Neutrophil (primary cell): ENCODE data around the gene B3GALT6.

Experiments used
- H3K27ac ChIP-seq: fragments of 200-600 bp; sonication (generic); 2 replicates; pipeline ENCODE4 v1.5.1; 2016; ENCODE audit warnings: mild to moderate bottlenecking, moderate library complexity
- H3K27me3 ChIP-seq: fragments of 200-600 bp; sonication (generic); 2 replicates; pipeline ENCODE4 v1.6.0; 2016; ENCODE audit warnings: mild to moderate bottlenecking
- H3K36me3 ChIP-seq: fragments of 200-600 bp; sonication (generic); 2 replicates; pipeline ENCODE4 v1.5.1; 2017
- H3K4me1 ChIP-seq, 2 experiments: fragments of 200-600 bp in 1 of 2; sonication (generic) in 1 of 2; 1 replicate in 1 of 2; 2 replicates in 1 of 2; pipeline versions ENCODE4 v1.5.1 to v1.6.1; 2013 to 2016; ENCODE audit warnings: low read depth in 1 of 2, low read length in 1 of 2, mild to moderate bottlenecking in 1 of 2, moderate library complexity in 1 of 2; ENCODE audit not compliant: control insufficient read depth in 1 of 2, insufficient read depth in 1 of 2
- H3K4me3 ChIP-seq, 2 experiments: fragments of 200-600 bp in 1 of 2; sonication (generic) in 1 of 2; 1 replicate in 1 of 2; 2 replicates in 1 of 2; pipeline ENCODE4 v1.5.1; 2013 to 2016; ENCODE audit warnings: low read depth in 1 of 2, low read length in 1 of 2, mild to moderate bottlenecking in 1 of 2, moderate library complexity in 1 of 2
- H3K9me3 ChIP-seq: fragments of 200-600 bp; sonication (generic); 2 replicates; pipeline ENCODE4 v1.5.1; 2016
- CTCF ChIP-seq: fragments of 200-600 bp; sonication (generic); IDR thresholded peaks from 2 replicates; pipeline ENCODE4 v1.5.1; 2016; ENCODE audit warnings: antibody characterized with exemption

Gene B3GALT6

DNA sequence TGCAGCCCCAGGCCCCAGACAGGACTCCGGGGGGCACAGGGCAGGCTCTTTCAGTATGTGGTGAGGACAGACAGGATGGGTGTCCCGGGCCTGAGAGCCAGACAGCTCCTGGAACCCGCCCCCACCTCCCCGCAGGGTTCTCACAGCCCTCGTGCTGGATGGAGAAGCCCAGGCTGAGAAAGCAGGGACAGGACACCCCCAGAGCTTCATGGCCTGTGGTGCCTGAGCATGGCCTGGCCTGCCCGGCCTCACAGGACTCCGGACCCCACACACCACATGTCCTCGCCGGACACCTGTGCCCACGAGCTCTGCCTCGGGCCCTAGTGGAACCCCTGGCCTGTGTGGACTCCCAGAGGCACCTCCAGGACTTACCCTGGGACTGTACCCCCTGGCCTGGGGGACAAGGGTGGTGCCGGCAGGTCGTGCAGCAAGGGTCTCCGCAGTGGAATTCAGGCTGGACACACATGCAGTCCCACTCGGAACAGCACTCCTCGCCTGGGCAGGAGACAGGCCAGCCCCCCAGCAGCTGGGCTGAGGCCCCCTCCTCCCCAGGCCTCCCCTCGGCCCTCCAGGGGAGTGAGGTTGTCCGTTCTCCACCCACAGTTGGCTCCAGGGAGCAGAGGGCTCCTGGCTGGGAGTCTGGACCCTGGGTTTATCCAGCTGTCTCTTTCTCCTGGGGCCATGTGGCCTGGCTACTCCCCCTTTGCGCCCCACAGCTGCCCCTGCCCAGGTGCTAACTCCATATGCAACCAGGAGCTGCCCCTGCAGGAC is 26.9 kb upstream of the B3GALT6 start:
- H3K36me3 ChIP-seq = no peaks in the 10 kb centered on the region
- peaks cover 97% of the 10 kb centered on the region for H3K27me3 ChIP-seq
- no peak for TF ChIP-seq CTCF
- no peak overlapping the region for H3K27ac ChIP-seq
- no peak overlapping the region for H3K4me3 ChIP-seq
- no peaks in the 10 kb centered on the region for H3K9me3 ChIP-seq
- peaks cover 0 to 3% of the 10 kb centered on the region in 2 experiments for H3K4me1 ChIP-seq

- Histone ChIP-seq H3K9me3 (no peaks in the 10 kb centered on the region), H3K4me1 (peaks cover 0 to 3% of the 10 kb centered on the region in 2 experiments), H3K36me3 (no peaks in the 10 kb centered on the region), H3K27ac (no peak overlapping the region), H3K27me3 (peaks cover 97% of the 10 kb centered on the region), H3K4me3 (no peak overlapping the region)
- TF ChIP-seq CTCF = no peak
These were observed 26.2 kb upstream of the B3GALT6 start for GRCh38 chr1:1205769-1206375.

DNA sequence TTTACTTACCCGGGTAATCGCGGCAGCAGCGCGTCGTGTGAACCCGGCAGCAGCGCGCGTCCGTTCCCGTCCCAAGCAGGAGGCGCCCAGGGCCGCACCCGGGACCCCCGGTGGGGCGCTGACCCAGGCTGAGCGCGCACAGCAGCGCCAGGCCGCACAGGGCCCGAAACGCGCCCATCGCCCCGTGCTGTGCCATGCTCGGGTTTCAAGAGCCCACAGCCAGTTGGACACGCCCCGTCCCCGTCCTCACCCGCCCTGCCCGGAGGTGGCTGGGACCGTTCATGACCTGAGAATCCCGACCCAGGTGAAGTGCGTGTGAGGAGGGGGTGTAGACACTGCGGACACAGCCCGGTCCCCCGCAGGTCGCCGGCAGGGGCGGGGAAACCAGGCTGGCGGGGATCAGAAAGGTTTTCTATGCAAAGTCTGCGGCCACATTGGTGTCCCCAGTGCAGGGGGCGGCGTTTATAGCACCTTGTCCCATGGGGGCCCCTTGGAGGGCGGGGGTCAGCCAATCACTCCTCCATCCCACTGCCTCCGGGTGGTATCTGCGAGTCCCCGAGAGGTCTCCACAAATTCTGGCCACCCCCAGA is 25.6 kb upstream of the B3GALT6 start, which contains the start of gene TNFRSF18:
Gene TNFRSF18, minus strand, starts transcription at position 217 of the 590 bp plus-strand sequence. Its CDS starts 21 bp downstream, at position 196.
- TF ChIP-seq CTCF = no peak
- H3K9me3 ChIP-seq = no peaks in the 10 kb centered on the region
- no peaks in the 10 kb centered on the region for H3K36me3 ChIP-seq
- no peak within 1 kb of the TSS for H3K27ac ChIP-seq
- H3K27me3 ChIP-seq = peaks cover 96% of the 10 kb centered on the region
- H3K4me1 ChIP-seq = peaks cover 0 to under 1% of the 10 kb centered on the region in 2 experiments
- no peak within 1 kb of the TSS for H3K4me3 ChIP-seq

DNA sequence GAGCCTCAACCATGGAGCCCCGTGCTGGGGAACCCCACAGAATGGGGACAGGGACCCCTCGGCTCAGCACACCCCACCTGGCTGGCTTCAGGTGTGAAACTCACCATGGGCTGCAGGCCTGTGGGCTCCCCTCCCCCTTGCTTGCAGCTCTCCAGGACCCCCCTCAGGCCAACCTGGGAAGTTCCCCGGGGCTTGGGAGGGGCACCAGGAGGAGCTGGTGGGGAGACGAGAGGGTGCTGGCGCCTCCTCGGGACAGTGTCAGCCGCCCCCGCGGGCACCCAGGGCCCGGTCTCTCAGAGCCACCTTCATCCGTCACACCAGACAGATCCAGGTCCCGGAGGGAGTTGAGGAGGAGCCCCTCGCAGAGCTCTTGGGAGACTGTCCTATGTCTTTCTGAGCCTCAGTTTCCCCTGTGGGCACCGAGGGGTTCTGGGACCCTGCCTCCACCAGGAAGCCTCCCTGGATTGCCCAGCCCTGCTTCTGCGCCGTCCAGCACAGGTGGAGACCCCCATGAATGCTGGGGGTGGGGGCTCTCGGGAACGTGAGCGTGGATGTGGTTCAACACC is 25.0 kb upstream of the B3GALT6 start:
- peaks cover 99% of the 10 kb centered on the region for H3K27me3 ChIP-seq
- no peak for TF ChIP-seq CTCF
- H3K4me1 ChIP-seq = no peaks in the 10 kb centered on the region
- H3K27ac ChIP-seq = no peak overlapping the region
- no peak overlapping the region for H3K4me3 ChIP-seq
- H3K9me3 ChIP-seq = no peaks in the 10 kb centered on the region
- H3K36me3 ChIP-seq = no peaks in the 10 kb centered on the region

GRCh38 chr1:1207571-1207892 is 24.5 kb upstream of the B3GALT6 start:
- H3K27me3 ChIP-seq = peaks cover 99% of the 10 kb centered on the region
- H3K4me1 ChIP-seq = peaks cover 0 to under 1% of the 10 kb centered on the region in 2 experiments
- H3K9me3 ChIP-seq = no peaks in the 10 kb centered on the region
- no peak overlapping the region for H3K4me3 ChIP-seq
- no peaks in the 10 kb centered on the region for H3K36me3 ChIP-seq
- no peak for TF ChIP-seq CTCF
- no peak overlapping the region for H3K27ac ChIP-seq
